ENCODE results near the gene CBLIF. TPM values are rescaled to one million over a fixed set of nuclear protein-coding genes. Genes with fewer than 3 reads are reported as not detected.

Gene CBLIF
- total and polyA plus RNA-seq, 2 of the 13 experiments (the other 11 are each of a cell fraction or from before 2014, with no cell fraction given) = not detected

GRCh38 chr11:59810189-59810910, 34.9 kb downstream of the CBLIF start, which contains the start of gene MRPL16 (continued):
- peak; percentile 96 for TF ChIP-seq MYC (CRISPR knock-in tag; IDR thresholded peaks at IDR 0.05; ENCODE audit: borderline replicate concordance)
- no peak for TF ChIP-seq BCLAF1 (IDR thresholded peaks at IDR 0.05)
- TF ChIP-seq SIN3A (IDR thresholded peaks at IDR 0.05; ENCODE audit: borderline replicate concordance, low read depth, low read length) = 0 out of 2 replicates have a peak, but pooled peaks have one; percentile 55
- 0 out of 2 replicates have a peak, but pooled peaks have one; percentile 31 for TF ChIP-seq NCOA2 (CRISPR knock-in tag; IDR thresholded peaks at IDR 0.05)
- peak; percentile 92; the same call in 1 of the 2 replicates for TF ChIP-seq ZNF44 (CRISPR knock-in tag; IDR thresholded peaks at IDR 0.05)
- no peak for TF ChIP-seq ZFYVE20 (CRISPR knock-in tag; IDR thresholded peaks at IDR 0.05; ENCODE audit: borderline replicate concordance, low read depth)
- TF ChIP-seq RAD21 (CRISPR knock-in tag; IDR thresholded peaks at IDR 0.05) = no peak; the same call in 1 of the 2 replicates
- TF ChIP-seq ZNF550 (CRISPR knock-in tag; IDR thresholded peaks at IDR 0.05; ENCODE audit: borderline replicate concordance) = no peak
- no peak; the same call in 1 of the 2 replicates for TF ChIP-seq NFYB (CRISPR knock-in tag; IDR thresholded peaks at IDR 0.05)
- TF ChIP-seq, protein P1, sequence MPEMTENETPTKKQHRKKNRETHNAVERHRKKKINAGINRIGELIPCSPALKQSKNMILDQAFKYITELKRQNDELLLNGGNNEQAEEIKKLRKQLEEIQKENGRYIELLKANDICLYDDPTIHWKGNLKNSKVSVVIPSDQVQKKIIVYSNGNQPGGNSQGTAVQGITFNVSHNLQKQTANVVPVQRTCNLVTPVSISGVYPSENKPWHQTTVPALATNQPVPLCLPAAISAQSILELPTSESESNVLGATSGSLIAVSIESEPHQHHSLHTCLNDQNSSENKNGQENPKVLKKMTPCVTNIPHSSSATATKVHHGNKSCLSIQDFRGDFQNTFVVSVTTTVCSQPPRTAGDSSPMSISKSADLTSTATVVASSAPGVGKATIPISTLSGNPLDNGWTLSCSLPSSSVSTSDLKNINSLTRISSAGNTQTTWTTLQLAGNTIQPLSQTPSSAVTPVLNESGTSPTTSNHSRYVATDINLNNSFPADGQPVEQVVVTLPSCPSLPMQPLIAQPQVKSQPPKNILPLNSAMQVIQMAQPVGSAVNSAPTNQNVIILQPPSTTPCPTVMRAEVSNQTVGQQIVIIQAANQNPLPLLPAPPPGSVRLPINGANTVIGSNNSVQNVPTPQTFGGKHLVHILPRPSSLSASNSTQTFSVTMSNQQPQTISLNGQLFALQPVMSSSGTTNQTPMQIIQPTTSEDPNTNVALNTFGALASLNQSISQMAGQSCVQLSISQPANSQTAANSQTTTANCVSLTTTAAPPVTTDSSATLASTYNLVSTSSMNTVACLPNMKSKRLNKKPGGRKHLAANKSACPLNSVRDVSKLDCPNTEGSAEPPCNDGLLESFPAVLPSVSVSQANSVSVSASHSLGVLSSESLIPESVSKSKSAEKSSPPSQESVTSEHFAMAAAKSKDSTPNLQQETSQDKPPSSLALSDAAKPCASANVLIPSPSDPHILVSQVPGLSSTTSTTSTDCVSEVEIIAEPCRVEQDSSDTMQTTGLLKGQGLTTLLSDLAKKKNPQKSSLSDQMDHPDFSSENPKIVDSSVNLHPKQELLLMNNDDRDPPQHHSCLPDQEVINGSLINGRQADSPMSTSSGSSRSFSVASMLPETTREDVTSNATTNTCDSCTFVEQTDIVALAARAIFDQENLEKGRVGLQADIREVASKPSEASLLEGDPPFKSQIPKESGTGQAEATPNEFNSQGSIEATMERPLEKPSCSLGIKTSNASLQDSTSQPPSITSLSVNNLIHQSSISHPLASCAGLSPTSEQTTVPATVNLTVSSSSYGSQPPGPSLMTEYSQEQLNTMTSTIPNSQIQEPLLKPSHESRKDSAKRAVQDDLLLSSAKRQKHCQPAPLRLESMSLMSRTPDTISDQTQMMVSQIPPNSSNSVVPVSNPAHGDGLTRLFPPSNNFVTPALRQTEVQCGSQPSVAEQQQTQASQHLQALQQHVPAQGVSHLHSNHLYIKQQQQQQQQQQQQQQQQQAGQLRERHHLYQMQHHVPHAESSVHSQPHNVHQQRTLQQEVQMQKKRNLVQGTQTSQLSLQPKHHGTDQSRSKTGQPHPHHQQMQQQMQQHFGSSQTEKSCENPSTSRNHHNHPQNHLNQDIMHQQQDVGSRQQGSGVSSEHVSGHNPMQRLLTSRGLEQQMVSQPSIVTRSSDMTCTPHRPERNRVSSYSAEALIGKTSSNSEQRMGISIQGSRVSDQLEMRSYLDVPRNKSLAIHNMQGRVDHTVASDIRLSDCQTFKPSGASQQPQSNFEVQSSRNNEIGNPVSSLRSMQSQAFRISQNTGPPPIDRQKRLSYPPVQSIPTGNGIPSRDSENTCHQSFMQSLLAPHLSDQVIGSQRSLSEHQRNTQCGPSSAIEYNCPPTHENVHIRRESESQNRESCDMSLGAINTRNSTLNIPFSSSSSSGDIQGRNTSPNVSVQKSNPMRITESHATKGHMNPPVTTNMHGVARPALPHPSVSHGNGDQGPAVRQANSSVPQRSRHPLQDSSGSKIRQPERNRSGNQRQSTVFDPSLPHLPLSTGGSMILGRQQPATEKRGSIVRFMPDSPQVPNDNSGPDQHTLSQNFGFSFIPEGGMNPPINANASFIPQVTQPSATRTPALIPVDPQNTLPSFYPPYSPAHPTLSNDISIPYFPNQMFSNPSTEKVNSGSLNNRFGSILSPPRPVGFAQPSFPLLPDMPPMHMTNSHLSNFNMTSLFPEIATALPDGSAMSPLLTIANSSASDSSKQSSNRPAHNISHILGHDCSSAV (CRISPR knock-in tag; IDR thresholded peaks at IDR 0.05; ENCODE audit: borderline replicate concordance) = no peak
- no peak for TF ChIP-seq ZNF790 (CRISPR knock-in tag; IDR thresholded peaks at IDR 0.05; ENCODE audit: borderline replicate concordance)
- no peak for TF ChIP-seq ZNF33A (CRISPR knock-in tag; IDR thresholded peaks at IDR 0.05; ENCODE audit: borderline replicate concordance)
- no peak for TF ChIP-seq SNRNP70 (IDR thresholded peaks at IDR 0.05; ENCODE audit: low read depth, low read length)
- TF ChIP-seq ZKSCAN8 (CRISPR knock-in tag; IDR thresholded peaks at IDR 0.05; ENCODE audit: borderline replicate concordance) = no peak
- TF ChIP-seq ZNF564 (CRISPR knock-in tag; IDR thresholded peaks at IDR 0.05) = no peak
- TF ChIP-seq JUND (CRISPR knock-in tag; IDR thresholded peaks at IDR 0.05) = 0 out of 2 replicates have a peak, but pooled peaks have one; percentile 23
- TF ChIP-seq ZNF576 (CRISPR knock-in tag; IDR thresholded peaks at IDR 0.05) = no peak
- peak; percentile 49; the same call in 1 of the 2 replicates for TF ChIP-seq LCORL (IDR thresholded peaks at IDR 0.05)
- TF ChIP-seq LCORL (CRISPR knock-in tag; IDR thresholded peaks at IDR 0.05) = peak; percentile 59; the same call in 1 of the 2 replicates
